Measurements from ENCODE around the gene KIAA1755. TPM values are rescaled to one million over a fixed set of nuclear protein-coding genes. Genes with fewer than 3 reads are reported as not detected.

Gene KIAA1755
- total RNA-seq, 1 donor from 2014 or later: 1.6 TPM

GRCh38 chr20:38162149-38162548 lies 98.4 kb downstream of the KIAA1755 start:
- Mint-ChIP-seq H3K4me3 (ENCODE audit: unreplicated experiment) (no peak overlapping the region), H3K4me1 (ENCODE audit: low read depth, unreplicated experiment) (peaks cover 6% of the 10 kb centered on the region), H3K27ac (ENCODE audit: unreplicated experiment) (no peak overlapping the region), H3K27me3 (ENCODE audit: unreplicated experiment) (peaks cover 4% of the 10 kb centered on the region), H3K9me3 (ENCODE audit: unreplicated experiment) (peaks cover 2% of the 10 kb centered on the region), H3K36me3 (ENCODE audit: unreplicated experiment) (no peaks in the 10 kb centered on the region)
- DNase-seq: no peak
- no peak for TF ChIP-seq CTCF (IDR thresholded peaks at IDR 0.05; ENCODE audit: partially characterized antibody, unreplicated experiment)

GRCh38 chr20:38161412-38161774 lies 99.1 kb downstream of the KIAA1755 start:
- Mint-ChIP-seq H3K36me3 (ENCODE audit: unreplicated experiment) (no peaks in the 10 kb centered on the region), H3K4me1 (ENCODE audit: low read depth, unreplicated experiment) (peaks cover 6% of the 10 kb centered on the region), H3K4me3 (ENCODE audit: unreplicated experiment) (no peak overlapping the region), H3K9me3 (ENCODE audit: unreplicated experiment) (peaks cover 2% of the 10 kb centered on the region), H3K27ac (ENCODE audit: unreplicated experiment) (no peak overlapping the region), H3K27me3 (ENCODE audit: unreplicated experiment) (peaks cover 6% of the 10 kb centered on the region)
- TF ChIP-seq CTCF (IDR thresholded peaks at IDR 0.05; ENCODE audit: partially characterized antibody, unreplicated experiment): no peak
- DNase-seq: no peak

Other genes with a start within 250 kb of the KIAA1755 start
- 22.9 TPM for gene TTI1, start 227.3 kb downstream of the KIAA1755 start, total RNA-seq (ENCODE audit: unreplicated experiment)
- gene RPRD1B, start 227.0 kb downstream of the KIAA1755 start, total RNA-seq (ENCODE audit: unreplicated experiment): 29.2 TPM
- not detected for gene TGM2, start 95.5 kb downstream of the KIAA1755 start, total RNA-seq (ENCODE audit: unreplicated experiment)
- gene BPI, start 43.4 kb upstream of the KIAA1755 start, total RNA-seq (ENCODE audit: unreplicated experiment): not detected
- gene LBP, start 85.7 kb upstream of the KIAA1755 start, total RNA-seq (ENCODE audit: unreplicated experiment): not detected
- gene SNHG17, start 174.6 kb upstream of the KIAA1755 start, total RNA-seq (ENCODE audit: unreplicated experiment): 33.0 TPM
- 54.6 TPM for gene RALGAPB, start 212.1 kb upstream of the KIAA1755 start, total RNA-seq (ENCODE audit: unreplicated experiment)